Measurements from ENCODE around the gene MED28. TPM values are rescaled to one million over a fixed set of nuclear protein-coding genes. Genes with fewer than 3 reads are reported as not detected.
A peak's percentile ranks its signal among the peaks of the same experiment; 100 is the strongest.
"Not testable (repeated sequence)": the region's sequence is repeated elsewhere in the genome, so short reads cannot be mapped to it uniquely, and the experiment has no call there.

The MED28 gene
- 10 to 100 TPM; 33.4 to 45.3 (median 40.1) TPM for polyA plus RNA-seq

GRCh38 chr4:17614416-17615299 lies at the start of gene MED28:
Gene MED28, plus strand, starts transcription at chr4:17614641. Its CDS starts 14 bp downstream, at chr4:17614655.
- Mint-ChIP-seq H3K27ac (peak within 1 kb of the TSS; percentile 95 to 99 (median 98)), H3K36me3 (peaks cover 4 to 9% (median 8%) of the 10 kb centered on the region in 3 donors), H3K4me1 (peaks cover 47 to 51% of the 10 kb centered on the region in 2 donors), H3K4me3 (peak within 1 kb of the TSS; percentile 98 to 100 (median 99)), H3K9me3 (no peaks in the 10 kb centered on the region), H3K27me3 (ENCODE audit: low read depth in 3 of 3) (peaks cover 11 to 13% (median 12%) of the 10 kb centered on the region in 3 donors)
- DNase-seq, result peak; percentile 94 to 95 (median 95)

GRCh38 chr4:17565846-17566245 lies 48.6 kb upstream of the MED28 start:
- no peaks in the 10 kb centered on the region for H3K36me3 Mint-ChIP-seq
- DNase-seq, result no peak
- H3K27me3 Mint-ChIP-seq (ENCODE audit: low read depth in 3 of 3), result peaks cover 0 to 3% (median 0%) of the 10 kb centered on the region in 3 donors
- no peak overlapping the region for H3K4me3 Mint-ChIP-seq
- H3K9me3 Mint-ChIP-seq, result no peaks in the 10 kb centered on the region
- no peaks in the 10 kb centered on the region for H3K4me1 Mint-ChIP-seq
- H3K27ac Mint-ChIP-seq, result no peak overlapping the region

- Mint-ChIP-seq H3K4me3 (no peak overlapping the region), H3K36me3 (no peaks in the 10 kb centered on the region), H3K4me1 (no peaks in the 10 kb centered on the region), H3K27me3 (ENCODE audit: low read depth in 3 of 3) (peaks cover 0 to 3% (median 0%) of the 10 kb centered on the region in 3 donors), H3K27ac (no peak overlapping the region), H3K9me3 (no peaks in the 10 kb centered on the region)
- no peak for DNase-seq
Observed at GRCh38 chr4:17567271-17567670, 47.2 kb upstream of the MED28 start.

GRCh38 chr4:17574206-17574605 lies 40.2 kb upstream of the MED28 start:
- H3K9me3 Mint-ChIP-seq, result no peaks in the 10 kb centered on the region
- no peaks in the 10 kb centered on the region for H3K36me3 Mint-ChIP-seq
- no peak overlapping the region for H3K27ac Mint-ChIP-seq
- H3K4me3 Mint-ChIP-seq, result peak overlapping the region in 1 of 5 donors; percentile 53
- no peak for DNase-seq
- peaks cover 16 to 21% (median 18%) of the 10 kb centered on the region in 3 donors for H3K27me3 Mint-ChIP-seq (ENCODE audit: low read depth in 3 of 3)
- H3K4me1 Mint-ChIP-seq, result peaks cover 17 to 19% of the 10 kb centered on the region in 2 donors

- H3K36me3 Mint-ChIP-seq, H3K4me3 Mint-ChIP-seq, H3K9me3 Mint-ChIP-seq, DNase-seq: not testable (repeated sequence)
- peak overlapping the region in 1 of 6 donors; percentile 99 for H3K27ac Mint-ChIP-seq
- H3K4me1 Mint-ChIP-seq, result peaks cover 20 to 27% of the 10 kb centered on the region in 2 donors
- H3K27me3 Mint-ChIP-seq (ENCODE audit: low read depth in 3 of 3), result peaks cover 16 to 21% (median 18%) of the 10 kb centered on the region in 3 donors
Observed at GRCh38 chr4:17575177-17575576, 39.3 kb upstream of the MED28 start.

- peaks cover 20 to 27% of the 10 kb centered on the region in 2 donors for H3K4me1 Mint-ChIP-seq
- peaks cover 4 to 7% (median 4%) of the 10 kb centered on the region in 3 donors for H3K36me3 Mint-ChIP-seq
- H3K27me3 Mint-ChIP-seq (ENCODE audit: low read depth in 3 of 3), result peaks cover 16 to 23% (median 18%) of the 10 kb centered on the region in 3 donors
- H3K4me3 Mint-ChIP-seq, result peak within 1 kb of the TSS; percentile 86 to 96 (median 93)
- peak within 1 kb of the TSS; percentile 94 to 99 (median 96) for H3K27ac Mint-ChIP-seq
- DNase-seq, result peak; percentile 99
- no peaks in the 10 kb centered on the region for H3K9me3 Mint-ChIP-seq
Observed at GRCh38 chr4:17576932-17577664, 37.3 kb upstream of the MED28 start, which contains the start of gene LAP3. Gene LAP3, plus strand, starts transcription at chr4:17577198. Its CDS starts 268 bp downstream, at chr4:17577466.

- H3K4me1 Mint-ChIP-seq, result peaks cover 20 to 27% of the 10 kb centered on the region in 2 donors
Observed at GRCh38 chr4:17577665-17578481, 36.6 kb upstream of the MED28 start.

GRCh38 chr4:17578482-17578891 lies 36.0 kb upstream of the MED28 start:
- DNase-seq, result peak; percentile 45 to 57 (median 50)
- peak overlapping the region; percentile 86 to 96 (median 93) for H3K4me3 Mint-ChIP-seq
- H3K36me3 Mint-ChIP-seq, result peaks cover 4 to 10% (median 4%) of the 10 kb centered on the region in 3 donors
- H3K27me3 Mint-ChIP-seq (ENCODE audit: low read depth in 3 of 3), result peaks cover 16 to 23% (median 21%) of the 10 kb centered on the region in 3 donors
- H3K4me1 Mint-ChIP-seq, result peaks cover 20 to 27% of the 10 kb centered on the region in 2 donors
- H3K27ac Mint-ChIP-seq, result peak overlapping the region; percentile 94 to 99 (median 96)
- no peaks in the 10 kb centered on the region for H3K9me3 Mint-ChIP-seq

More at GRCh38 chr4:17577665-17578481, 36.6 kb upstream of the MED28 start:
- Mint-ChIP-seq H3K9me3 (no peaks in the 10 kb centered on the region), H3K36me3 (peaks cover 4 to 10% (median 4%) of the 10 kb centered on the region in 3 donors), H3K4me3 (peak overlapping the region; percentile 86 to 96 (median 93)), H3K27me3 (ENCODE audit: low read depth in 3 of 3) (peaks cover 16 to 23% (median 18%) of the 10 kb centered on the region in 3 donors), H3K27ac (peak overlapping the region; percentile 94 to 99 (median 96))
- DNase-seq, result no peak

GRCh38 chr4:17580969-17581368 lies 33.5 kb upstream of the MED28 start:
- no peak for DNase-seq
- Mint-ChIP-seq H3K4me3 (no peak overlapping the region), H3K4me1 (peaks cover 20 to 27% of the 10 kb centered on the region in 2 donors), H3K36me3 (peaks cover 16 to 32% (median 17%) of the 10 kb centered on the region in 3 donors), H3K9me3 (no peaks in the 10 kb centered on the region), H3K27ac (peak overlapping the region in 1 of 6 donors; percentile 99), H3K27me3 (ENCODE audit: low read depth in 3 of 3) (peaks cover 16 to 23% (median 21%) of the 10 kb centered on the region in 3 donors)

- Mint-ChIP-seq H3K9me3 (no peaks in the 10 kb centered on the region), H3K4me1 (peaks cover 12 to 17% of the 10 kb centered on the region in 2 donors), H3K27ac (no peak overlapping the region), H3K27me3 (ENCODE audit: low read depth in 3 of 3) (peaks cover 0 to 10% (median 4%) of the 10 kb centered on the region in 3 donors), H3K4me3 (no peak overlapping the region), H3K36me3 (peaks cover 22 to 43% (median 26%) of the 10 kb centered on the region in 3 donors)
- DNase-seq, result no peak
Observed at GRCh38 chr4:17583276-17583675, 31.2 kb upstream of the MED28 start.

GRCh38 chr4:17583941-17584340 lies 30.5 kb upstream of the MED28 start:
- Mint-ChIP-seq H3K9me3 (no peaks in the 10 kb centered on the region), H3K27me3 (ENCODE audit: low read depth in 3 of 3) (peaks cover 0 to 5% (median 2%) of the 10 kb centered on the region in 3 donors), H3K36me3 (peaks cover 23 to 50% (median 31%) of the 10 kb centered on the region in 3 donors), H3K4me1 (peaks cover 5 to 10% of the 10 kb centered on the region in 2 donors), H3K27ac (peak overlapping the region in 1 of 6 donors; percentile 50), H3K4me3 (no peak overlapping the region)
- no peak for DNase-seq

GRCh38 chr4:17584521-17585213 lies 29.8 kb upstream of the MED28 start:
- H3K4me3 Mint-ChIP-seq, result no peak overlapping the region
- peak overlapping the region in 1 of 6 donors; percentile 30 for H3K27ac Mint-ChIP-seq
- peaks cover under 1 to 3% of the 10 kb centered on the region in 2 donors for H3K4me1 Mint-ChIP-seq
- peaks cover 25 to 56% (median 36%) of the 10 kb centered on the region in 3 donors for H3K36me3 Mint-ChIP-seq
- DNase-seq, result no peak
- peaks cover 0 to 4% (median 2%) of the 10 kb centered on the region in 3 donors for H3K27me3 Mint-ChIP-seq (ENCODE audit: low read depth in 3 of 3)
- no peaks in the 10 kb centered on the region for H3K9me3 Mint-ChIP-seq

Measured in immature natural killer cell (primary cell).